ENCODE results near the gene GPATCH4. TPM values are rescaled to one million over a fixed set of nuclear protein-coding genes. Genes with fewer than 3 reads are reported as not detected.

GPATCH4 gene
- total RNA-seq, 1 experiment from 2014 or later: 39.4 TPM

DNA sequence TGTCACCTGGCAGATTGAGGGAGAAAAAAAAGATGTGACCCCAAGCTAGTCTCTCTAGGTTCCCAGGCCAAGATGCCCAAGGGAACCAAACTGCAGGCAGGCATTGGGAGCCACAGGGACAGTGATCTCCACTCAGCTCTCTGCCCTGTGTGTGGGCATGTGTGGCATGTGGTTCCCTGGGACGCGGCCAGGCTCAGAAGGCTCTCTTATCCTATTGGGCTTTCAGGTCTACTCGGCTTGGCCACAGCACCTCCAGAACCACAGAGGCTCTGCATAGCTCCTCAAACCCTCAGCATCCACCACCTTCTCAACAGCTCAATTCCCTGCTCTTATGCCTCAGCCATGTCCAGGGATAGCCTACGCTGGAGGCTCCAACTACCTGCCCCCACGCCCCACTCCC, 50.9 kb downstream of the GPATCH4 start:
- Histone ChIP-seq H4K20me1 (ENCODE audit: insufficient read depth) (no peaks in the 10 kb centered on the region), H2AFZ (ENCODE audit: low read depth, low read length, poor library complexity, severe bottlenecking) (no peak overlapping the region), H3K79me2 (ENCODE audit: insufficient read depth, low read length) (no peaks in the 10 kb centered on the region), H3K4me2 (ENCODE audit: low read length) (no peak overlapping the region), H3K4me3 (replicated peaks in 1 of 2; ENCODE audit: low read depth in 1 of 2, low read length in 2 of 2) (no peak overlapping the region), H3K27ac (ENCODE audit: low read depth, low read length) (no peak overlapping the region), H3K27me3 (ENCODE audit: insufficient read depth, low read length) (no peaks in the 10 kb centered on the region), H3K36me3 (ENCODE audit: control insufficient read depth in 1 of 2, insufficient read depth in 2 of 2, low read length in 2 of 2) (peaks cover 10 to 13% of the 10 kb centered on the region in 2 experiments; a peak in 3 of 4 replicates), H3K9me3 (ENCODE audit: control insufficient read depth in 1 of 2, insufficient read depth in 1 of 2, low read depth in 1 of 2, low read length in 2 of 2) (no peaks in the 10 kb centered on the region), H3K9me2 (ENCODE audit: insufficient read depth) (no peaks in the 10 kb centered on the region), H3K4me1 (ENCODE audit: control insufficient read depth in 1 of 2, insufficient read depth in 2 of 2, low read length in 2 of 2) (peaks cover 0 to 17% of the 10 kb centered on the region in 2 experiments; a peak in 2 of 4 replicates), H3K9ac (ENCODE audit: low read length) (no peak overlapping the region)
- ChIA-PET RAD21 (ENCODE audit: low non-redundant PET in 1 of 2, low total read pairs in 2 of 2, uncharacterized antibody in 2 of 2, unreplicated experiment in 2 of 2) (no interaction called here), CTCF (no interaction called here), POLR2A (no interaction called here)
- no TSS peak for BruUV-seq (replicated peaks)
- intact Hi-C loops (cut with micrococcal nuclease): loop anchor here (5.0 kb wide), 1 partner anchor 38 kb away; no protein-coding TSS in a partner anchor
- ATAC-seq (no peak), DNase-seq (ENCODE audit: low read depth, low spot score) (no peak)
- TF ChIP-seq JUND (IDR thresholded peaks at IDR 0.05) (no peak), CEBPB (IDR thresholded peaks at IDR 0.05; ENCODE audit: low read depth) (no peak), POLR2AphosphoS5 (IDR thresholded peaks at IDR 0.05; ENCODE audit: low read depth, low read length) (no peak), EZH2 (IDR thresholded peaks at IDR 0.05) (no peak), ZFX (IDR thresholded peaks at IDR 0.05) (no peak), ELF1 (IDR thresholded peaks at IDR 0.05; ENCODE audit: borderline replicate concordance, low read depth) (no peak), TCF7L2 (IDR thresholded peaks at IDR 0.05; ENCODE audit: borderline replicate concordance, extremely low read depth, insufficient read depth, insufficient read length) (no peak)
- TF ChIP-seq, protein P1, sequence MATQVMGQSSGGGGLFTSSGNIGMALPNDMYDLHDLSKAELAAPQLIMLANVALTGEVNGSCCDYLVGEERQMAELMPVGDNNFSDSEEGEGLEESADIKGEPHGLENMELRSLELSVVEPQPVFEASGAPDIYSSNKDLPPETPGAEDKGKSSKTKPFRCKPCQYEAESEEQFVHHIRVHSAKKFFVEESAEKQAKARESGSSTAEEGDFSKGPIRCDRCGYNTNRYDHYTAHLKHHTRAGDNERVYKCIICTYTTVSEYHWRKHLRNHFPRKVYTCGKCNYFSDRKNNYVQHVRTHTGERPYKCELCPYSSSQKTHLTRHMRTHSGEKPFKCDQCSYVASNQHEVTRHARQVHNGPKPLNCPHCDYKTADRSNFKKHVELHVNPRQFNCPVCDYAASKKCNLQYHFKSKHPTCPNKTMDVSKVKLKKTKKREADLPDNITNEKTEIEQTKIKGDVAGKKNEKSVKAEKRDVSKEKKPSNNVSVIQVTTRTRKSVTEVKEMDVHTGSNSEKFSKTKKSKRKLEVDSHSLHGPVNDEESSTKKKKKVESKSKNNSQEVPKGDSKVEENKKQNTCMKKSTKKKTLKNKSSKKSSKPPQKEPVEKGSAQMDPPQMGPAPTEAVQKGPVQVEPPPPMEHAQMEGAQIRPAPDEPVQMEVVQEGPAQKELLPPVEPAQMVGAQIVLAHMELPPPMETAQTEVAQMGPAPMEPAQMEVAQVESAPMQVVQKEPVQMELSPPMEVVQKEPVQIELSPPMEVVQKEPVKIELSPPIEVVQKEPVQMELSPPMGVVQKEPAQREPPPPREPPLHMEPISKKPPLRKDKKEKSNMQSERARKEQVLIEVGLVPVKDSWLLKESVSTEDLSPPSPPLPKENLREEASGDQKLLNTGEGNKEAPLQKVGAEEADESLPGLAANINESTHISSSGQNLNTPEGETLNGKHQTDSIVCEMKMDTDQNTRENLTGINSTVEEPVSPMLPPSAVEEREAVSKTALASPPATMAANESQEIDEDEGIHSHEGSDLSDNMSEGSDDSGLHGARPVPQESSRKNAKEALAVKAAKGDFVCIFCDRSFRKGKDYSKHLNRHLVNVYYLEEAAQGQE (IDR thresholded peaks at IDR 0.05; ENCODE audit: low read depth): no peak

Measured in HCT116 (cell line).